ENCODE results near the gene CACNB1.

CACNB1 gene

GRCh38 chr17:39123627-39124026 is 73.8 kb downstream of the CACNB1 start:
- no peak for DNase-seq (ENCODE audit: low read depth)
